DMS114 treated with DMSO at 0.1 percent for 48 hours (cell line): ENCODE results near the gene NMRK1.
A peak's percentile ranks its signal among the peaks of the same experiment; 100 is the strongest.

ENCODE experiments used
- DNase-seq: peaks from one replicate; lab custom pipeline; 2025; ENCODE audit not compliant: unreplicated experiment; lab: John Stamatoyannopoulos, UW

Gene NMRK1

GRCh38 chr9:75102177-75102790 is 14.3 kb upstream of the NMRK1 start:
- no peak for DNase-seq

GRCh38 chr9:75101004-75101588 is 13.1 kb upstream of the NMRK1 start:
- DNase-seq: no peak

- no peak for DNase-seq
These were observed 8.8 kb upstream of the NMRK1 start for GRCh38 chr9:75096796-75097195.

GRCh38 chr9:75092766-75093165 is 4.8 kb upstream of the NMRK1 start:
- no peak for DNase-seq

- DNase-seq: no peak
These were observed 2.6 kb upstream of the NMRK1 start for GRCh38 chr9:75090579-75090978.

- no peak for DNase-seq
These were observed 1.4 kb upstream of the NMRK1 start for GRCh38 chr9:75089373-75089766.

- DNase-seq: peak; percentile 11
These were observed 854 bp upstream of the NMRK1 start for GRCh38 chr9:75088646-75089372.

- DNase-seq: no peak
These were observed 599 bp downstream of the NMRK1 start for GRCh38 chr9:75087289-75087823.

- no peak for DNase-seq
These were observed 1.2 kb downstream of the NMRK1 start for GRCh38 chr9:75086541-75087288.

- DNase-seq: no peak
These were observed 2.3 kb downstream of the NMRK1 start for GRCh38 chr9:75085640-75086039.

- no peak for DNase-seq
These were observed 3.8 kb downstream of the NMRK1 start for GRCh38 chr9:75084081-75084672.

GRCh38 chr9:75083188-75083970 is 4.6 kb downstream of the NMRK1 start:
- DNase-seq: no peak

GRCh38 chr9:75081632-75082031 is 6.3 kb downstream of the NMRK1 start:
- no peak for DNase-seq

GRCh38 chr9:75072895-75073294 is 15.1 kb downstream of the NMRK1 start:
- DNase-seq: no peak

GRCh38 chr9:75071530-75072122 is 16.3 kb downstream of the NMRK1 start:
- DNase-seq: no peak

- no peak for DNase-seq
These were observed 18.8 kb downstream of the NMRK1 start for GRCh38 chr9:75069171-75069570.

GRCh38 chr9:75067894-75068293 is 20.1 kb downstream of the NMRK1 start:
- DNase-seq: no peak

- DNase-seq: no peak
These were observed 22.4 kb downstream of the NMRK1 start for GRCh38 chr9:75065510-75065909.

- no peak for DNase-seq
These were observed 23.5 kb downstream of the NMRK1 start for GRCh38 chr9:75064307-75065025.
